AG10803 (cell line): ENCODE data around the gene MCTP1.

Source experiments
- DNase-seq: peaks from one replicate; pipeline ENCODE4 v3.0.0; 2010; ENCODE audit warnings: low read depth
- H3K4me3 ChIP-seq: 2 replicates; pipeline ENCODE4 v1.5.1; 2011; ENCODE audit warnings: mild to moderate bottlenecking, low read length, control low read depth
- TF ChIP-seq, protein P1 (sequence below): conservative IDR thresholded peaks from 2 replicates; pipeline ENCODE4 v1.5.1; 2011; ENCODE audit warnings: mild to moderate bottlenecking, low read length, control low read depth, inconsistent platforms

The MCTP1 gene

DNA sequence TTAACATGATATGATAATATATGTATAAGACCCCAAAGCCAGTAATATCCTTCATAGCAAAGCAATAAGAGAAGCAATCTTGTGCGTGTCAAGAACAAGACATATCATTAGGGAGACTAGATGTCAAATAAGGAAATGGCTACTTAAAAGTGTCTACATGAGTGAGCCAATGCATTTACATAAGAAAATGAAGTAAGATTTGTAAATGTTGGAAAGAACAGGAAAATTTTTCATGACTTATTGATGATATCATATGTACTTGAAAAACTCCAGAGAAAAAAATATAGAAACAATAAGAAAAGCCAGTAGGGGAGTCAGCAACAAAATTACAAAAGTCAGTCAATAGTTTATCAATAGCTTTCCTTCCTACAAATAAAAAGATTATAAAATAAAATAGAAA lies 13.8 kb upstream of the MCTP1 start:
- DNase-seq = no peak
- TF ChIP-seq, protein P1, sequence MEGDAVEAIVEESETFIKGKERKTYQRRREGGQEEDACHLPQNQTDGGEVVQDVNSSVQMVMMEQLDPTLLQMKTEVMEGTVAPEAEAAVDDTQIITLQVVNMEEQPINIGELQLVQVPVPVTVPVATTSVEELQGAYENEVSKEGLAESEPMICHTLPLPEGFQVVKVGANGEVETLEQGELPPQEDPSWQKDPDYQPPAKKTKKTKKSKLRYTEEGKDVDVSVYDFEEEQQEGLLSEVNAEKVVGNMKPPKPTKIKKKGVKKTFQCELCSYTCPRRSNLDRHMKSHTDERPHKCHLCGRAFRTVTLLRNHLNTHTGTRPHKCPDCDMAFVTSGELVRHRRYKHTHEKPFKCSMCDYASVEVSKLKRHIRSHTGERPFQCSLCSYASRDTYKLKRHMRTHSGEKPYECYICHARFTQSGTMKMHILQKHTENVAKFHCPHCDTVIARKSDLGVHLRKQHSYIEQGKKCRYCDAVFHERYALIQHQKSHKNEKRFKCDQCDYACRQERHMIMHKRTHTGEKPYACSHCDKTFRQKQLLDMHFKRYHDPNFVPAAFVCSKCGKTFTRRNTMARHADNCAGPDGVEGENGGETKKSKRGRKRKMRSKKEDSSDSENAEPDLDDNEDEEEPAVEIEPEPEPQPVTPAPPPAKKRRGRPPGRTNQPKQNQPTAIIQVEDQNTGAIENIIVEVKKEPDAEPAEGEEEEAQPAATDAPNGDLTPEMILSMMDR = no peak

DNA sequence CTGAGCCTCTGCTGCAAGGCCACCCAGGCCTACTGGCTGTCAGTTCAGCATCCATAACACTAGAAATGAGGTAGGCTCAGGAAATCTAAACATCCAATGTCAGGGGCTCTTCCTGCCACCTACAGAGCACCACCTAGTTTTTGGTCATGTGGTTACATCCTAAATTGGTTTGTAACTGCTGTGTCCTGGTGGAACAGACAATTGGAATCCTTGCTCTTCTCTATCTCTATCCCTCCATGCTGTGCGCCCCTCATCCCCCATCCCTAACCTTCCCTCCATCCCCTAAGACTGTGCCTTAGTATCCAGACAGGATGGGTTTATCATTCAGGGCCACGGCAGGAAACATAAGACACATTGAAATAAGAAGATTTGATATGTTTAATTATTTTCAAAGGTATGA lies 11.4 kb upstream of the MCTP1 start:
- DNase-seq = no peak
- no peak overlapping the region for H3K4me3 ChIP-seq
- TF ChIP-seq, protein P1 = no peak

More for the DNA sequence above, 13.8 kb upstream of the MCTP1 start:
- H3K4me3 ChIP-seq = no peak overlapping the region

DNA sequence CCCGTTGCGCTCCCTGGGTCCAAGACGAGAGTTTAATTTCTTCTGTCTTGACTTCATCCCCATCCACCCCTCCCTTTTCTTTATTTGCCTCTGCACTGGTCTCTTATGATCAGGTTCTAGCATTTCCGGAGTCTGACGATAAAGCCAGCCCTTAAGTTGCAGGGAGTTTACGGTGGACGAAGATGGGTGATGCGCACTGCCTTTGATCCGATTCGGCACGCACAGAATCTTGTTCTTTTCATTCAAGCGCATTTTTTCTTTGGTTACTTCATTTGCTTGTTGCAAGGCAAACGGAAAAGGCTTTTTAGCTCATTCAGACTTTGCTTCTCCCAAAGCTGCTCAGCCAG lies 488 bp upstream of the MCTP1 start:
- H3K4me3 ChIP-seq = no peak overlapping the region
- DNase-seq = no peak
- TF ChIP-seq, protein P1 = no peak

DNA sequence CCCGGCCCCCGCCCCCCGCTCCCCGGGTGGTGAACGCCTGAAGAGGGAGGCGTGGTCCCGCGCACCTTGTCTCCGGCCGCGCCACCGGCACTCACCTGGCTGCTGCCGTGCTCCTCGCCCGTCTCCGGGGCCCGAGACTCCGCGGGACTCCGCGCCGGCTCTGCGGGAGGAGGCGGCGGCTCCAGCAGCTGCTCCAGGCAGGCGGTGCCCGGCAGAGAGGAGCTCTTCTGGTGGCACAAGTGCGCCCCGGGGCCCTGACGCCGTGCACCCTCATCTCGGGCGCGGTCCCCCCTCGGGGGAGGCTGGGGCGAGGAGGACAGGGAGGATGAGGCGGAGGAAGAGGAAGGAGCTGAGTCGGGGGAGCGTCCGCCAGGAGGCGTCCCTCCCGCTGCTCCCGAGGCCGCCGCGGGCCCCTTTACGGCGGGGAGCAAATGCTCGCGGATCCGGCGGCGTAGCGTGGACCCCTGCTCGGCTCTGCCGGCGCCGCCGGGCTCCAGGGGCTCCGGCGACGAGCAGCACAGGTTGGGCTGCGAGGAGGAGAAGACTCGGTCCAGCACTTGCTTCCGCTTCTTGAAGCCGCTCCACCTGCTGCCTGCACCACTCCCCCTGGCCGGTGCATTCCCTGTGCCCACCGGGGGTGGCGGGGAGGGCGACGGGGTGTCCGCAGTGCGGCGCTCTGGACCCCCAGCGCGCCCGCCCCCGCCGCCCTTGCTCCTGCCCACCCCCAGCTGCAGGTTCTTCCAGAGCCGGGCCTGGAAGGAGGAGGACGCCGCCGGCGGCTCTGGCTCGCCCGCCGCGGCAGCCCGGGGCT lies 928 bp downstream of the MCTP1 start:
- H3K4me3 ChIP-seq = peak overlapping the region; percentile 51
- DNase-seq = no peak
- TF ChIP-seq, protein P1 = peak; percentile 27

DNA sequence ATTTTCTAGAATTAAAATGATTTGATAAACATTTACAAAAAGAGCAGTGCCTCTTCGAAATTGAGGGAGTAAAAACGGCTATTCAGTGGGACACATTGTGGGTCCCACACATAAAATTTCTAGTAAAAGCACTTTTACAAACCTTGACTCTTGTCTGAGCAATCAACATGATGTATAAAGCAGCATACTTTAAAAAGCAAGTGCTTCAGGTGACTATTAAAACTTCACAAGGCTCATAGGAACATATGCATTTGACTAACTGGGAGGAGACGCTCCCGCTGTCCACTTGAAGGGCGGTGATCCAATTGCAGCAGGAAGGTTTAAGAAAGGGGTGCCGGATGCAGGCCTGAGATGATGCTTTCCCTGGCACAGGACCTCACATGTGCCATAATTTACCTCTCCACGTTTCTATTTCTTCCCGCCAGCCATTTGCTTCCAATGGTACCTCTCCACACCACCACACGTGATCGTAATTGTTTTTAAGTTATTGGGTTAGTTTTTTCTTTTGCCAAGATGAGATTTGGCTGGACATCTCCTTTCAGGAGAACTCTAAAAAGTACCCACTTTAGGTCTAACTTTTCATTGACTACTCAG lies 1.8 kb downstream of the MCTP1 start:
- TF ChIP-seq, protein P1 = no peak
- no peak for DNase-seq
- no peak overlapping the region for H3K4me3 ChIP-seq

DNA sequence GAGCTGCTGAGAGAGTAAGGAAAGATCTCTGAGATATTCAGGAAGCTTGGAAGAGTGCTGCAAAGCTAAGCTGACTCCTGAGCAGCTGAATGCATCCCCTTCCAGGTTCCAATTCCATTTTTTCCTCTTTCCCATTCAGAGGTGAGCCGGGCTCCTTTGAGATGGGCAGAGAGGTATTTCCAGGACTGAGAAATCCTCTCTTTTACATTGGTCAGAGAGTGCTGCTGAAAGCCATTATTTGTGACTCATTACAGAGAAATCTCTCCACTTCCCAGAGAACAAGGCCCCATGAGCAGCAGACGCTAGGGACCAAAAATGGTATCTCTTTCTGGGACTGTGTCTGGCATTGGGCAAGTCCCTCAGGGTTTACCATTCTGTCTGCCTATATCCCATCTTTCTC lies 3.7 kb downstream of the MCTP1 start:
- no peak overlapping the region for H3K4me3 ChIP-seq
- TF ChIP-seq, protein P1 = no peak
- peak; percentile 8 for DNase-seq
